Activated B cell treated with CpG ODN at 0.5 μM for 24 hours (primary cell): Measurements from ENCODE around the gene CDK4. TPM values are rescaled to one million over a fixed set of nuclear protein-coding genes. Genes with fewer than 3 reads are reported as not detected.

Experiments used
- ATAC-seq: fragments of 200-7000 bp; cut with Tn5 transposase; one replicate; pipeline ENCODE4 v1.10.0; 2021; ENCODE audit warnings: low read depth, mild to moderate bottlenecking, moderate library complexity
- CTCF ChIA-PET: fragments of 350-600 bp; sonication (Branson Sonifier 250); formaldehyde crosslinking; loops from one replicate; lab custom pipeline; 2021; ENCODE audit warnings: antibody characterized with exemption; lab: Charles Lee
- POLR2A ChIA-PET: fragments of 350-600 bp; sonication (Branson Sonifier 250); formaldehyde crosslinking; loops from one replicate; lab custom pipeline; 2021; ENCODE audit warnings: antibody characterized with exemption; lab: Charles Lee
- DNase-seq: peaks from one replicate; pipeline ENCODE4 v3.0.0; 2022
- H3K27ac Mint-ChIP-seq: one replicate; pipeline ENCODE4 v1.8.0; 2020; ENCODE audit warnings: mixed read lengths
- H3K27me3 Mint-ChIP-seq: one replicate; pipeline ENCODE4 v1.8.0; 2021; ENCODE audit warnings: mixed read lengths
- H3K36me3 Mint-ChIP-seq: one replicate; pipeline ENCODE4 v1.8.0; 2021; ENCODE audit warnings: low read depth, mixed read lengths
- H3K4me1 Mint-ChIP-seq: one replicate; pipeline ENCODE4 v1.8.0; 2021; ENCODE audit warnings: mixed read lengths
- H3K4me3 Mint-ChIP-seq: one replicate; pipeline ENCODE4 v1.8.0; 2020; ENCODE audit warnings: mild to moderate bottlenecking, mixed read lengths
- H3K9me3 Mint-ChIP-seq: one replicate; pipeline ENCODE4 v1.8.0; 2020; ENCODE audit warnings: mixed read lengths
- CTCF ChIP-seq: fragments of 200-600 bp; IDR thresholded peaks from one replicate; pipeline ENCODE4 v1.8.0; 2022; ENCODE audit warnings: antibody characterized with exemption, mild to moderate bottlenecking
- intact Hi-C: fragments of 100-400 bp; cut with micrococcal nuclease; formaldehyde crosslinking; loops from one replicate; pipeline ENCODE4 v1.15.1; 2024
- total RNA-seq: library from RNA; stranded (reverse); gene quantifications from 2 replicates; pipeline ENCODE4 v1.2.3, GENCODE V29; 2022

The CDK4 gene
- total RNA-seq, 1 donor from 2014 or later = 95.7 TPM

GRCh38 chr12:57731411-57732080 is 20.6 kb downstream of the CDK4 start:
- POLR2A ChIA-PET = no interaction called here
- Mint-ChIP-seq H3K27ac (no peak overlapping the region), H3K27me3 (no peaks in the 10 kb centered on the region), H3K4me3 (no peak overlapping the region), H3K36me3 (peaks cover 79% of the 10 kb centered on the region), H3K4me1 (peaks cover under 1% of the 10 kb centered on the region), H3K9me3 (no peaks in the 10 kb centered on the region)
- CTCF ChIA-PET = no interaction called here
- intact Hi-C loops = no loop called here
- no peak for TF ChIP-seq CTCF
- no peak for DNase-seq
- no peak for ATAC-seq

DNA sequence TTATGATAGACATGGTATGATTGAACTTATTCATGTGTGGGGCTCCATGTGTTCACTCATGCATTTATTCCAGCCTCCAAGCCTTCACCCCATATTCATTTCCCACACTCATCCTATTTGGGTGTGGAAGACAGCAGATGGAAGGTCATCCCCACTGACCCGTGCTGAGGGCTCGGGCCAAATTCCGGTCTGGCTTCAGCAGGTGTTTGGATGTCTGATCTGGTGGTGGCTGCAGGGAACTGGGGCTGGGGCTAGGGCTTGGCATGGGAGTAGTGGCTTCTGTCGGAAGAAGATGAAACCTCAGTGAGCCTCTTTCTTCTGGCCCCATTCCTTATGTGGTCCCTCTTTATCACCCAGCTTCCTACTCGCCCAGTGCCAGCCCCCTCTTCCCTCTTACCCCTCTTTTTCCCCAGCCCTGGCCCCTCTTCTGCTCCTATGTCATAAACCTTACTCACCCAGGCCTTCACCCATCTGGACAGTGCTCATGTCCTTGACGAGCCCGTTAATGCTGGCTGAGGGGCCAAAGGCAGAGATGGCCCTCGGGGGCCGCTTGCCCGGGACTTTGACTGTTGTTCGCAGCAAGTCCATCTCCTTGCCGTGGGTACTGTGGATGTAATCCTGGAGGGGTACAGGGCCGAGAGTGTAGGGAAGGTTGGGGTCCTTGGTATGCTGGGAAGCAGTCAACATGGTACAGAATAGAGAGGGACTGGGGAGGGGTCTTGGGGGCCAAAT is 21.6 kb downstream of the CDK4 start:
- DNase-seq (no peak), ATAC-seq (no peak)
- intact Hi-C loops = no loop called here
- Mint-ChIP-seq H3K27me3 (no peaks in the 10 kb centered on the region), H3K36me3 (peaks cover 80% of the 10 kb centered on the region), H3K27ac (no peak overlapping the region), H3K4me1 (peaks cover 3% of the 10 kb centered on the region), H3K9me3 (no peaks in the 10 kb centered on the region), H3K4me3 (no peak overlapping the region)
- ChIA-PET POLR2A (no interaction called here), CTCF (no interaction called here)
- no peak for TF ChIP-seq CTCF

DNA sequence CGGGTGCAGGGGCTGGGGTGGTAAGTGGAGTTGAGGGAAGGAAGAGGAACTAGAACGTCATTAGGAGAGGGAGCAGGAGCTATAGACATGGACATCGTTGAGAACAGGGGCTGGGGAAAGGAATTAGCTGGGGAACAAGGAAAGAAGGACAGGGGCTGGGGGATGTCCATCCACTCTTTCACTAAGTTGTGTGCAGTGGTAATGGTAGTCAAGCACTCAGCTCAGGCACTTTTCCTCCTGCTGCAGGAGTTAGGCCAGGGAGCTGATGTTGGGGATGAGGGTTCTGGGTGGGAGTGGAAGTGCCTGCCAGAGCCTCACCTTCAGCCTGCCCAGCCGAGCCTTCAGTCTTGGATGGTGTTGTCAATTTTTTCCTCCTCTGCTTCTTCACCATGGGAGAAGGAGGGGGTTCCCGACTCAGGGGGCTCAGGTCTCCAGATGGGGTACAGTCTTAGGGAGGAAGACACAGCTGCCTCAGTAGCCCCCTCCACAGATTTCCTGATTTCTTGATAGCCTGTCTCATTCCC is 22.7 kb downstream of the CDK4 start:
- no peak for TF ChIP-seq CTCF
- POLR2A ChIA-PET = interaction anchor here (0.7 kb wide), 1 partner anchor 28 kb away, joined by 8 read pairs; no protein-coding TSS in a partner anchor

GRCh38 chr12:57727758-57728395 is 24.2 kb downstream of the CDK4 start:
- no peak for ATAC-seq
- no peak for DNase-seq
- ChIA-PET POLR2A (no interaction called here), CTCF (no interaction called here)
- intact Hi-C loops = no loop called here
- Mint-ChIP-seq H3K36me3 (peaks cover 58% of the 10 kb centered on the region), H3K27ac (no peak overlapping the region), H3K27me3 (no peaks in the 10 kb centered on the region), H3K4me1 (peaks cover 12% of the 10 kb centered on the region), H3K4me3 (no peak overlapping the region), H3K9me3 (no peaks in the 10 kb centered on the region)
- no peak for TF ChIP-seq CTCF

More for the DNA sequence above, 22.7 kb downstream of the CDK4 start:
- Mint-ChIP-seq H3K9me3 (no peaks in the 10 kb centered on the region), H3K4me3 (no peak overlapping the region), H3K4me1 (peaks cover 12% of the 10 kb centered on the region), H3K36me3 (peaks cover 72% of the 10 kb centered on the region), H3K27ac (no peak overlapping the region), H3K27me3 (no peaks in the 10 kb centered on the region)
- ATAC-seq = no peak
- intact Hi-C loops = loop anchor here (1.0 kb wide), 1 partner anchor 22 kb away; no protein-coding TSS in a partner anchor
- DNase-seq = no peak
- CTCF ChIA-PET = no interaction called here
